ENCODE data around the gene PTGER1. TPM values are rescaled to one million over a fixed set of nuclear protein-coding genes. Genes with fewer than 3 reads are reported as not detected.

Gene PTGER1
- total and polyA plus RNA-seq, 2 of the 13 experiments (the other 11 are each of a cell fraction or from before 2014, with no cell fraction given) = 0.13 TPM; not detected in 1

DNA sequence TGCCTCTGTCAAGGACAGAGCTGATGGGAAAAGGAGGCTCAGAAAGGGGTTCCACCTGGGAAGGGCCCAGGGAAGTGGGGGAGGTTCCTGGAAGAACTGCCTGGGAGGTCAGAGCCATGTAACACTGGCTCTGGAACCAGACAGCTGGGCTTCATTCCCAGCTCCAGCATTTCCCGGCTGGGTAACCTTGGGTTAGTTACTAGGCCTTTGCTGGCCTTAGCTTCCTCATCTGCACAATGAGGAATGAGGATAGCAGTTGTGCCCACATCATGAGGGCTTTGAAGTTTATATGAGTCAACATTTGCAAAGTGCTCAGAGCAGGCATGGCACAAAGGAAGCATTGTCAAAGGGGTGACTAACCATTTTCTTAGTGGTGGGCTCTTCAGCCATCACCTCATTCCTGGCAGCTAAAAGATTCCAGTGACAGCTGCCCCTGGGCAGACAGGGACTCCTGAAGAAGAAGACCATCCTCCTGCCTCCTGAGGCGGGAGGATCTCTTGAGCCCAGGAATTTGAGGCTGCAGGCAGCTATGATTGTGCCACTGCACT is 44.8 kb upstream of the PTGER1 start (continued):
- TF ChIP-seq, protein P1, sequence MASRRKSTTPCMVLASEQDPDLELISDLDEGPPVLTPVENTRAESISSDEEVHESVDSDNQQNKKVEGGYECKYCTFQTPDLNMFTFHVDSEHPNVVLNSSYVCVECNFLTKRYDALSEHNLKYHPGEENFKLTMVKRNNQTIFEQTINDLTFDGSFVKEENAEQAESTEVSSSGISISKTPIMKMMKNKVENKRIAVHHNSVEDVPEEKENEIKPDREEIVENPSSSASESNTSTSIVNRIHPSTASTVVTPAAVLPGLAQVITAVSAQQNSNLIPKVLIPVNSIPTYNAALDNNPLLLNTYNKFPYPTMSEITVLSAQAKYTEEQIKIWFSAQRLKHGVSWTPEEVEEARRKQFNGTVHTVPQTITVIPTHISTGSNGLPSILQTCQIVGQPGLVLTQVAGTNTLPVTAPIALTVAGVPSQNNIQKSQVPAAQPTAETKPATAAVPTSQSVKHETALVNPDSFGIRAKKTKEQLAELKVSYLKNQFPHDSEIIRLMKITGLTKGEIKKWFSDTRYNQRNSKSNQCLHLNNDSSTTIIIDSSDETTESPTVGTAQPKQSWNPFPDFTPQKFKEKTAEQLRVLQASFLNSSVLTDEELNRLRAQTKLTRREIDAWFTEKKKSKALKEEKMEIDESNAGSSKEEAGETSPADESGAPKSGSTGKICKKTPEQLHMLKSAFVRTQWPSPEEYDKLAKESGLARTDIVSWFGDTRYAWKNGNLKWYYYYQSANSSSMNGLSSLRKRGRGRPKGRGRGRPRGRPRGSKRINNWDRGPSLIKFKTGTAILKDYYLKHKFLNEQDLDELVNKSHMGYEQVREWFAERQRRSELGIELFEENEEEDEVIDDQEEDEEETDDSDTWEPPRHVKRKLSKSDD (CRISPR knock-in tag; IDR thresholded peaks at IDR 0.05; ENCODE audit: low read depth) = no peak
- TF ChIP-seq, protein P2, sequence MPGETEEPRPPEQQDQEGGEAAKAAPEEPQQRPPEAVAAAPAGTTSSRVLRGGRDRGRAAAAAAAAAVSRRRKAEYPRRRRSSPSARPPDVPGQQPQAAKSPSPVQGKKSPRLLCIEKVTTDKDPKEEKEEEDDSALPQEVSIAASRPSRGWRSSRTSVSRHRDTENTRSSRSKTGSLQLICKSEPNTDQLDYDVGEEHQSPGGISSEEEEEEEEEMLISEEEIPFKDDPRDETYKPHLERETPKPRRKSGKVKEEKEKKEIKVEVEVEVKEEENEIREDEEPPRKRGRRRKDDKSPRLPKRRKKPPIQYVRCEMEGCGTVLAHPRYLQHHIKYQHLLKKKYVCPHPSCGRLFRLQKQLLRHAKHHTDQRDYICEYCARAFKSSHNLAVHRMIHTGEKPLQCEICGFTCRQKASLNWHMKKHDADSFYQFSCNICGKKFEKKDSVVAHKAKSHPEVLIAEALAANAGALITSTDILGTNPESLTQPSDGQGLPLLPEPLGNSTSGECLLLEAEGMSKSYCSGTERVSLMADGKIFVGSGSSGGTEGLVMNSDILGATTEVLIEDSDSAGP (CRISPR knock-in tag; IDR thresholded peaks at IDR 0.05; ENCODE audit: borderline replicate concordance) = peak; percentile 26; the same call in 1 of the 2 replicates
- TF ChIP-seq ZNF598 (CRISPR knock-in tag; IDR thresholded peaks at IDR 0.05; ENCODE audit: borderline replicate concordance) = no peak
- 0 out of 2 replicates have a peak, but pooled peaks have one; percentile 45 for TF ChIP-seq ZNF644 (CRISPR knock-in tag; IDR thresholded peaks at IDR 0.05; ENCODE audit: low read depth)
- 0 out of 2 replicates have a peak, but pooled peaks have one; percentile 40 for TF ChIP-seq NR2F2 (IDR thresholded peaks at IDR 0.05; ENCODE audit: borderline replicate concordance, low read depth)
- 0 out of 2 replicates have a peak, but pooled peaks have one; percentile 36 for TF ChIP-seq GABPB1 (CRISPR knock-in tag; IDR thresholded peaks at IDR 0.05)
- TF ChIP-seq ZSCAN21 (CRISPR knock-in tag; IDR thresholded peaks at IDR 0.05; ENCODE audit: borderline replicate concordance) = peak; percentile 71; the same call in 1 of the 2 replicates
- TF ChIP-seq NFYC (CRISPR knock-in tag; IDR thresholded peaks at IDR 0.05) = peak; percentile 50
- TF ChIP-seq ZNF143 (CRISPR knock-in tag; IDR thresholded peaks at IDR 0.05) = no peak
- TF ChIP-seq, protein P3, sequence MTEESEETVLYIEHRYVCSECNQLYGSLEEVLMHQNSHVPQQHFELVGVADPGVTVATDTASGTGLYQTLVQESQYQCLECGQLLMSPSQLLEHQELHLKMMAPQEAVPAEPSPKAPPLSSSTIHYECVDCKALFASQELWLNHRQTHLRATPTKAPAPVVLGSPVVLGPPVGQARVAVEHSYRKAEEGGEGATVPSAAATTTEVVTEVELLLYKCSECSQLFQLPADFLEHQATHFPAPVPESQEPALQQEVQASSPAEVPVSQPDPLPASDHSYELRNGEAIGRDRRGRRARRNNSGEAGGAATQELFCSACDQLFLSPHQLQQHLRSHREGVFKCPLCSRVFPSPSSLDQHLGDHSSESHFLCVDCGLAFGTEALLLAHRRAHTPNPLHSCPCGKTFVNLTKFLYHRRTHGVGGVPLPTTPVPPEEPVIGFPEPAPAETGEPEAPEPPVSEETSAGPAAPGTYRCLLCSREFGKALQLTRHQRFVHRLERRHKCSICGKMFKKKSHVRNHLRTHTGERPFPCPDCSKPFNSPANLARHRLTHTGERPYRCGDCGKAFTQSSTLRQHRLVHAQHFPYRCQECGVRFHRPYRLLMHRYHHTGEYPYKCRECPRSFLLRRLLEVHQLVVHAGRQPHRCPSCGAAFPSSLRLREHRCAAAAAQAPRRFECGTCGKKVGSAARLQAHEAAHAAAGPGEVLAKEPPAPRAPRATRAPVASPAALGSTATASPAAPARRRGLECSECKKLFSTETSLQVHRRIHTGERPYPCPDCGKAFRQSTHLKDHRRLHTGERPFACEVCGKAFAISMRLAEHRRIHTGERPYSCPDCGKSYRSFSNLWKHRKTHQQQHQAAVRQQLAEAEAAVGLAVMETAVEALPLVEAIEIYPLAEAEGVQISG (CRISPR knock-in tag; IDR thresholded peaks at IDR 0.05) = peak; percentile 58
- TF ChIP-seq ZBTB38 (CRISPR knock-in tag; IDR thresholded peaks at IDR 0.05) = 0 out of 2 replicates have a peak, but pooled peaks have one; percentile 0
- no peak for TF ChIP-seq ZFAT (CRISPR knock-in tag; conservative IDR thresholded peaks at IDR 0.05)
- TF ChIP-seq, protein P4, sequence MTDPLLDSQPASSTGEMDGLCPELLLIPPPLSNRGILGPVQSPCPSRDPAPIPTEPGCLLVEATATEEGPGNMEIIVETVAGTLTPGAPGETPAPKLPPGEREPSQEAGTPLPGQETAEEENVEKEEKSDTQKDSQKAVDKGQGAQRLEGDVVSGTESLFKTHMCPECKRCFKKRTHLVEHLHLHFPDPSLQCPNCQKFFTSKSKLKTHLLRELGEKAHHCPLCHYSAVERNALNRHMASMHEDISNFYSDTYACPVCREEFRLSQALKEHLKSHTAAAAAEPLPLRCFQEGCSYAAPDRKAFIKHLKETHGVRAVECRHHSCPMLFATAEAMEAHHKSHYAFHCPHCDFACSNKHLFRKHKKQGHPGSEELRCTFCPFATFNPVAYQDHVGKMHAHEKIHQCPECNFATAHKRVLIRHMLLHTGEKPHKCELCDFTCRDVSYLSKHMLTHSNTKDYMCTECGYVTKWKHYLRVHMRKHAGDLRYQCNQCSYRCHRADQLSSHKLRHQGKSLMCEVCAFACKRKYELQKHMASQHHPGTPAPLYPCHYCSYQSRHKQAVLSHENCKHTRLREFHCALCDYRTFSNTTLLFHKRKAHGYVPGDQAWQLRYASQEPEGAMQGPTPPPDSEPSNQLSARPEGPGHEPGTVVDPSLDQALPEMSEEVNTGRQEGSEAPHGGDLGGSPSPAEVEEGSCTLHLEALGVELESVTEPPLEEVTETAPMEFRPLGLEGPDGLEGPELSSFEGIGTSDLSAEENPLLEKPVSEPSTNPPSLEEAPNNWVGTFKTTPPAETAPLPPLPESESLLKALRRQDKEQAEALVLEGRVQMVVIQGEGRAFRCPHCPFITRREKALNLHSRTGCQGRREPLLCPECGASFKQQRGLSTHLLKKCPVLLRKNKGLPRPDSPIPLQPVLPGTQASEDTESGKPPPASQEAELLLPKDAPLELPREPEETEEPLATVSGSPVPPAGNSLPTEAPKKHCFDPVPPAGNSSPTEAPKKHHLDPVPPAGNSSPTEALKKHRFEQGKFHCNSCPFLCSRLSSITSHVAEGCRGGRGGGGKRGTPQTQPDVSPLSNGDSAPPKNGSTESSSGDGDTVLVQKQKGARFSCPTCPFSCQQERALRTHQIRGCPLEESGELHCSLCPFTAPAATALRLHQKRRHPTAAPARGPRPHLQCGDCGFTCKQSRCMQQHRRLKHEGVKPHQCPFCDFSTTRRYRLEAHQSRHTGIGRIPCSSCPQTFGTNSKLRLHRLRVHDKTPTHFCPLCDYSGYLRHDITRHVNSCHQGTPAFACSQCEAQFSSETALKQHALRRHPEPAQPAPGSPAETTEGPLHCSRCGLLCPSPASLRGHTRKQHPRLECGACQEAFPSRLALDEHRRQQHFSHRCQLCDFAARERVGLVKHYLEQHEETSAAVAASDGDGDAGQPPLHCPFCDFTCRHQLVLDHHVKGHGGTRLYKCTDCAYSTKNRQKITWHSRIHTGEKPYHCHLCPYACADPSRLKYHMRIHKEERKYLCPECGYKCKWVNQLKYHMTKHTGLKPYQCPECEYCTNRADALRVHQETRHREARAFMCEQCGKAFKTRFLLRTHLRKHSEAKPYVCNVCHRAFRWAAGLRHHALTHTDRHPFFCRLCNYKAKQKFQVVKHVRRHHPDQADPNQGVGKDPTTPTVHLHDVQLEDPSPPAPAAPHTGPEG (CRISPR knock-in tag; IDR thresholded peaks at IDR 0.05) = no peak
- TF ChIP-seq RXRA (CRISPR knock-in tag; IDR thresholded peaks at IDR 0.05) = peak; percentile 88
- TF ChIP-seq CREB1 (IDR thresholded peaks at IDR 0.05) = no peak; the same call in 1 of the 2 replicates
- peak; percentile 39 for TF ChIP-seq CREB1 (CRISPR knock-in tag; IDR thresholded peaks at IDR 0.05)
- no peak; the same call in 1 of the 2 replicates for TF ChIP-seq ZFP36L1 (CRISPR knock-in tag; IDR thresholded peaks at IDR 0.05)
